Right kidney (tissue), 9 donors: ENCODE data around the gene PEBP1.

Experiments
- DNase-seq: peaks from one replicate; pipeline ENCODE4 v3.0.0-alpha.2; 2016
- long read RNA-seq, 8 donors: transcript quantifications; one replicate each; lab custom pipeline, GENCODE V29; 2026

Gene PEBP1
- long read RNA-seq, donor 1, transcript PEBP1-201 (4 exons, 1,697 nt), result major isoform, 332 of 391 reads
- long read RNA-seq, donor 1, partial matches to known transcripts, result 18 of 391 reads
- long read RNA-seq, donor 1, other reads (novel, unspliced or antisense), result 41 of 391 reads
- long read RNA-seq, donor 2, transcript PEBP1-201 (4 exons, 1,697 nt), result major isoform, 178 of 502 reads
- long read RNA-seq, donor 2, partial matches to known transcripts, result 307 of 502 reads
- long read RNA-seq, donor 2, other reads (novel, unspliced or antisense), result 17 of 502 reads
- long read RNA-seq, donor 3, transcript PEBP1-201 (4 exons, 1,697 nt), result major isoform, 127 of 151 reads
- long read RNA-seq, donor 3, partial matches to known transcripts, result 0 of 151 reads
- long read RNA-seq, donor 3, other reads (novel, unspliced or antisense), result 24 of 151 reads
- long read RNA-seq, donor 4, transcript PEBP1-201 (4 exons, 1,697 nt), result major isoform, 201 of 230 reads
- long read RNA-seq, donor 4, partial matches to known transcripts, result 15 of 230 reads
- long read RNA-seq, donor 4, other reads (novel, unspliced or antisense), result 14 of 230 reads
- long read RNA-seq, donor 5, transcript PEBP1-201 (4 exons, 1,697 nt), result major isoform, 229 of 565 reads
- long read RNA-seq, donor 5, partial matches to known transcripts, result 309 of 565 reads
- long read RNA-seq, donor 5, other reads (novel, unspliced or antisense), result 27 of 565 reads
- long read RNA-seq, donor 6, transcript PEBP1-201 (4 exons, 1,697 nt), result major isoform, 231 of 290 reads
- long read RNA-seq, donor 6, partial matches to known transcripts, result 36 of 290 reads
- long read RNA-seq, donor 6, other reads (novel, unspliced or antisense), result 23 of 290 reads
- long read RNA-seq, donor 7, transcript PEBP1-201 (4 exons, 1,697 nt), result major isoform, 371 of 442 reads
- long read RNA-seq, donor 7, partial matches to known transcripts, result 42 of 442 reads
- long read RNA-seq, donor 7, other reads (novel, unspliced or antisense), result 29 of 442 reads
- long read RNA-seq, donor 8, transcript PEBP1-201 (4 exons, 1,697 nt), result major isoform, 268 of 299 reads
- long read RNA-seq, donor 8, partial matches to known transcripts, result 6 of 299 reads
- long read RNA-seq, donor 8, other reads (novel, unspliced or antisense), result 25 of 299 reads

- DNase-seq, result peak; percentile 90
Measured at GRCh38 chr12:118135788-118136558, at the start of gene PEBP1. PEBP1 (plus strand) TSS chr12:118136124; CDS start chr12:118136210, 86 bp downstream.

GRCh38 chr12:118089782-118090181 lies 46.1 kb upstream of the PEBP1 start:
- DNase-seq, result no peak

- DNase-seq, result no peak
Measured at GRCh38 chr12:118094039-118094438, 41.9 kb upstream of the PEBP1 start.

- no peak for DNase-seq
Measured at GRCh38 chr12:118098401-118098800, 37.5 kb upstream of the PEBP1 start.

- no peak for DNase-seq
Measured at GRCh38 chr12:118098911-118099671, 36.8 kb upstream of the PEBP1 start.

GRCh38 chr12:118101051-118101450 lies 34.9 kb upstream of the PEBP1 start:
- DNase-seq, result no peak

GRCh38 chr12:118102070-118102469 lies 33.9 kb upstream of the PEBP1 start:
- no peak for DNase-seq

GRCh38 chr12:118102609-118103008 lies 33.3 kb upstream of the PEBP1 start:
- DNase-seq, result no peak

- peak; percentile 92 for DNase-seq
Measured at GRCh38 chr12:118103201-118103600, 32.7 kb upstream of the PEBP1 start.

GRCh38 chr12:118103601-118104382 lies 32.1 kb upstream of the PEBP1 start, which contains the start of gene VSIG10:
VSIG10 (minus strand) TSS chr12:118104011; CDS start chr12:118103671, 340 bp downstream.
- DNase-seq, result peak; percentile 92

GRCh38 chr12:118107011-118107410 lies 28.9 kb upstream of the PEBP1 start:
- no peak for DNase-seq

- no peak for DNase-seq
Measured at GRCh38 chr12:118107694-118108093, 28.2 kb upstream of the PEBP1 start.

- DNase-seq, result no peak
Measured at GRCh38 chr12:118109088-118109487, 26.8 kb upstream of the PEBP1 start.

GRCh38 chr12:118119449-118119879 lies 16.5 kb upstream of the PEBP1 start:
- no peak for DNase-seq

GRCh38 chr12:118120579-118121363 lies 15.2 kb upstream of the PEBP1 start:
- DNase-seq, result peak; percentile 45

- no peak for DNase-seq
Measured at GRCh38 chr12:118122264-118122663, 13.7 kb upstream of the PEBP1 start.

- DNase-seq, result no peak
Measured at GRCh38 chr12:118124333-118124874, 11.5 kb upstream of the PEBP1 start.

- no peak for DNase-seq
Measured at GRCh38 chr12:118125743-118126118, 10.2 kb upstream of the PEBP1 start.
